ENCODE data around the gene ERP27.

The ERP27 gene

DNA sequence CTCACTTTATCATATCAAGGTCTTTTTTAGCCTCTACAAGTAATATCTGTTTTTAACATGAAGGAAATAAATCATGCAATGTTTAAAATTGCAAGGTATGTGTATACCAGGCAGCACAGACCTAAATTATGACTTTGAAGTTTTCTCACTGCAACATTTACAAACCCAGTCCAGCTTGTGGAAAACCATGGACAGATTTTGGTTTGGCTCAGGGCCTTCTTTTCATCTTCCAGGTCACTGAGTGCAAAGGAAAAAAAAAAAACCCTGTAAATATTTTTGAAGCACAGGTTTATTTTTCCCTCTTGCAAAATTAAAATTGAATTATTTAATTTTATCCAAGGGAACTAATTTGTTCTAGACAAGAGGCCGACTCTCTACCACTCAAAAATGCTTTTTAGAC is 66.5 kb downstream of the ERP27 start:
- TF ChIP-seq, protein P1, sequence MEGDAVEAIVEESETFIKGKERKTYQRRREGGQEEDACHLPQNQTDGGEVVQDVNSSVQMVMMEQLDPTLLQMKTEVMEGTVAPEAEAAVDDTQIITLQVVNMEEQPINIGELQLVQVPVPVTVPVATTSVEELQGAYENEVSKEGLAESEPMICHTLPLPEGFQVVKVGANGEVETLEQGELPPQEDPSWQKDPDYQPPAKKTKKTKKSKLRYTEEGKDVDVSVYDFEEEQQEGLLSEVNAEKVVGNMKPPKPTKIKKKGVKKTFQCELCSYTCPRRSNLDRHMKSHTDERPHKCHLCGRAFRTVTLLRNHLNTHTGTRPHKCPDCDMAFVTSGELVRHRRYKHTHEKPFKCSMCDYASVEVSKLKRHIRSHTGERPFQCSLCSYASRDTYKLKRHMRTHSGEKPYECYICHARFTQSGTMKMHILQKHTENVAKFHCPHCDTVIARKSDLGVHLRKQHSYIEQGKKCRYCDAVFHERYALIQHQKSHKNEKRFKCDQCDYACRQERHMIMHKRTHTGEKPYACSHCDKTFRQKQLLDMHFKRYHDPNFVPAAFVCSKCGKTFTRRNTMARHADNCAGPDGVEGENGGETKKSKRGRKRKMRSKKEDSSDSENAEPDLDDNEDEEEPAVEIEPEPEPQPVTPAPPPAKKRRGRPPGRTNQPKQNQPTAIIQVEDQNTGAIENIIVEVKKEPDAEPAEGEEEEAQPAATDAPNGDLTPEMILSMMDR (IDR thresholded peaks at IDR 0.05; ENCODE audit: low read depth, low read length, missing control alignments): no peak
- H3K4me3 ChIP-seq (ENCODE audit: low read depth, low read length): no peak overlapping the region

DNA sequence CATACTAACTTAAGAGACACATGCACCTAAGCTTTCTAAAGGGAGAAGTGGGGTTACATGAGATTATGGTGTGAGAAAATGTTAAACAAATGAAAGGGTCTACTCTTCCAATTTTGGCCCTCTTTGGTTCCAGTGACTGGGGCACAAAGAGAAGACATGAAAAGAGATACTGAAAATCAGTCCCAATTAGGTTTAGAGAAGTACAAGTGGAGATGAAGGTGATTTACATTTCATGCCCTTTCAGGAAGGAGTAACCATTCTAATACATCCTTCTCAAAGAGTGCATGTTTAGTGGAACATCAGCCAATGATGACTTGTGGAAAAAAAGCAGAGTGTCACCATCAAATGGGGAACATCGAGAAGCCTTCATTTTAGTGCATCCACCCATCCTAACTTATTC is 67.1 kb downstream of the ERP27 start:
- in situ Hi-C loops (cut with HindIII; ENCODE audit: low pct_ligation_motif_present, low sequenced_read_pairs): no loop called here
- H3K27me3 ChIP-seq (replicated peaks): no peaks in the 10 kb centered on the region
- no peak overlapping the region for H3K4me3 ChIP-seq (ENCODE audit: low read depth, low read length)

More for the DNA sequence above, 66.5 kb downstream of the ERP27 start:
- Histone ChIP-seq H3K27me3 (replicated peaks) (no peaks in the 10 kb centered on the region), H3K36me3 (replicated peaks) (no peaks in the 10 kb centered on the region), H3K27ac (no peak overlapping the region)
- DNase-seq: no peak
- in situ Hi-C loops (cut with HindIII; ENCODE audit: low pct_ligation_motif_present, low sequenced_read_pairs): no loop called here

DNA sequence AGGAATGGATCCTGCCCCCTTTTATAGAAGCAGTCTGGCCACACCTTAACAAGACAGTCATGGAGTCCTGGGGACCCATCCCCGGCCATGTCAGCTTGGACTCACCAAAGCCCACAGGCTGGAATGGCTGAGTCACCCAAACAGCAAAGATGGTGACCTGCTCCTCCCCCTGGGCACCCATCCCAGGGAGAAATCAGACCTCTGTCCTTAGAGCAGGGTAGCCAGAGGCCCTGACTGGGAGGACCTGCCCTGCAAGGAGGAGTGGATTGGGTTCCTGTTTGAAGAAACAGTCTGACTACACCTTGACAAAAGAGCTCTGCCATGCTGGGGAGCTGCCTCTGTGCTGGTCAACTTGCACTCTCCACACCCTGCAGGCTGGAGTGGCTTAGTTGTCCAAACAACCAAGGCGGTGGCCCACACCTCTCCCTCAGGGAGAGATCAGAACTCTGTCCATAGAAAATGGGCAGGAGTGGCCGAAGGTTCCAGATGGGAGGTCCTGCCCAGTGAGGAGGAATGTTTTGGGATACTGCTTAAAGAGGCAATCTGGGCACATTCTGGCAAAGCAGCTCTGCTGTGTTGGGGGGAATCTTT is 69.3 kb downstream of the ERP27 start:
- peak; percentile 25 for DNase-seq
- Histone ChIP-seq H3K36me3 (replicated peaks) (no peaks in the 10 kb centered on the region), H3K27ac (no peak overlapping the region), H3K27me3 (replicated peaks) (no peaks in the 10 kb centered on the region), H3K4me3 (ENCODE audit: low read depth, low read length) (no peak overlapping the region)
- in situ Hi-C loops (cut with HindIII; ENCODE audit: low pct_ligation_motif_present, low sequenced_read_pairs): no loop called here
- TF ChIP-seq, protein P1 (IDR thresholded peaks at IDR 0.05; ENCODE audit: low read depth, low read length, missing control alignments): no peak

More for the DNA sequence above, 67.1 kb downstream of the ERP27 start:
- DNase-seq: no peak
- Histone ChIP-seq H3K36me3 (replicated peaks) (no peaks in the 10 kb centered on the region), H3K27ac (no peak overlapping the region)
- TF ChIP-seq, protein P1 (IDR thresholded peaks at IDR 0.05; ENCODE audit: low read depth, low read length, missing control alignments): no peak

All from brain microvascular endothelial cell (primary cell).